ENCODE results near the gene BRIX1. TPM values are rescaled to one million over a fixed set of nuclear protein-coding genes. Genes with fewer than 3 reads are reported as not detected.
A peak's percentile ranks its signal among the peaks of the same experiment; 100 is the strongest.

The BRIX1 gene
- 12.9 and 14.4 TPM in 2 replicates for total RNA-seq
- polyA plus RNA-seq, result 30.9 and 42.6 TPM in 2 replicates

GRCh38 chr5:34915139-34915855, at the start of gene BRIX1, which contains the start of gene RAD1:
Gene BRIX1 (plus strand): TSS chr5:34915711. CDS start chr5:34915739, 28 bp downstream.
Gene RAD1 (minus strand): TSS chr5:34915504. CDS start chr5:34914892, 612 bp downstream.
- Histone ChIP-seq H3K4me1 (ENCODE audit: low read depth) (peaks cover 12% of the 10 kb centered on the region), H3K27me3 (no peaks in the 10 kb centered on the region), H3K4me3 (peak within 1 kb of the TSS; percentile 97), H3K27ac (peak within 1 kb of the TSS; percentile 92), H3K36me3 (peaks cover 28% of the 10 kb centered on the region), H3K9me3 (ENCODE audit: low read depth) (no peaks in the 10 kb centered on the region)
- TF ChIP-seq CTCF (IDR thresholded peaks at IDR 0.05; ENCODE audit: low read depth, low read length), result no peak
- DNase-seq (ENCODE audit: low read depth in 1 of 2, low spot score in 1 of 2), result peak; percentile 98

GRCh38 chr5:34866989-34867471, 48.5 kb upstream of the BRIX1 start:
- no peak for TF ChIP-seq CTCF (IDR thresholded peaks at IDR 0.05; ENCODE audit: low read depth, low read length)

GRCh38 chr5:34867660-34868059, 47.9 kb upstream of the BRIX1 start:
- Histone ChIP-seq H3K4me3 (no peak overlapping the region), H3K4me1 (ENCODE audit: low read depth) (no peaks in the 10 kb centered on the region), H3K9me3 (ENCODE audit: low read depth) (no peaks in the 10 kb centered on the region), H3K36me3 (no peaks in the 10 kb centered on the region), H3K27me3 (no peaks in the 10 kb centered on the region), H3K27ac (no peak overlapping the region)
- DNase-seq (ENCODE audit: low read depth in 1 of 2, low spot score in 1 of 2), result no peak
- no peak for TF ChIP-seq CTCF (IDR thresholded peaks at IDR 0.05; ENCODE audit: low read depth, low read length)

More at GRCh38 chr5:34866989-34867471, 48.5 kb upstream of the BRIX1 start:
- Histone ChIP-seq H3K4me3 (no peak overlapping the region), H3K9me3 (ENCODE audit: low read depth) (no peaks in the 10 kb centered on the region), H3K27me3 (no peaks in the 10 kb centered on the region), H3K4me1 (ENCODE audit: low read depth) (no peaks in the 10 kb centered on the region), H3K27ac (no peak overlapping the region), H3K36me3 (no peaks in the 10 kb centered on the region)
- peak in 1 of 2 donors; percentile 4 for DNase-seq (ENCODE audit: low read depth in 1 of 2, low spot score in 1 of 2)

GRCh38 chr5:34868791-34869190, 46.7 kb upstream of the BRIX1 start:
- TF ChIP-seq CTCF (IDR thresholded peaks at IDR 0.05; ENCODE audit: low read depth, low read length), result no peak
- no peak overlapping the region for H3K27ac ChIP-seq
- H3K4me3 ChIP-seq, result no peak overlapping the region
- no peak for DNase-seq (ENCODE audit: low read depth in 1 of 2, low spot score in 1 of 2)
- no peaks in the 10 kb centered on the region for H3K4me1 ChIP-seq (ENCODE audit: low read depth)
- no peaks in the 10 kb centered on the region for H3K27me3 ChIP-seq
- H3K9me3 ChIP-seq (ENCODE audit: low read depth), result no peaks in the 10 kb centered on the region
- no peaks in the 10 kb centered on the region for H3K36me3 ChIP-seq

- H3K4me1 ChIP-seq (ENCODE audit: low read depth), result no peaks in the 10 kb centered on the region
- no peak for DNase-seq (ENCODE audit: low read depth in 1 of 2, low spot score in 1 of 2)
- H3K27me3 ChIP-seq, result no peaks in the 10 kb centered on the region
- no peak overlapping the region for H3K27ac ChIP-seq
- H3K36me3 ChIP-seq, result no peaks in the 10 kb centered on the region
- TF ChIP-seq CTCF (IDR thresholded peaks at IDR 0.05; ENCODE audit: low read depth, low read length), result no peak
- H3K4me3 ChIP-seq, result no peak overlapping the region
- no peaks in the 10 kb centered on the region for H3K9me3 ChIP-seq (ENCODE audit: low read depth)
Measured at GRCh38 chr5:34869256-34869655, 46.3 kb upstream of the BRIX1 start.

Measured in cardiac muscle cell (in vitro differentiated cells and primary cell).